MCF 10A (cell line): ENCODE data around the gene MN1. TPM values are rescaled to one million over a fixed set of nuclear protein-coding genes. Genes with fewer than 3 reads are reported as not detected.

Source experiments
- BruUV-seq: library from RNA; stranded (reverse); fragments of 400-500 nt; replicated peaks from 2 replicates; lab custom pipeline; 2021; lab: Mats Ljungman, UMichigan
- CTCF ChIA-PET: fragments of 300-600 bp; sonication (Branson Sonifier 250); formaldehyde crosslinking; extraction: SDS; loops from one replicate; lab custom pipeline; 2021; ENCODE audit warnings: antibody characterized with exemption, inconsistent platforms; lab: Yijun Ruan, JAX
- POLR2A ChIA-PET: fragments of 300-600, 350-650 bp; sonication (Branson Sonifier 250); formaldehyde crosslinking; extraction: SDS; loops from one replicate; lab custom pipeline; 2020; ENCODE audit warnings: antibody characterized with exemption, inconsistent platforms; lab: Yijun Ruan, JAX
- DNase-seq: peaks from one replicate; pipeline ENCODE4 v3.0.0-alpha.2; 2018; ENCODE audit not compliant: unreplicated experiment
- H3K27ac Mint-ChIP-seq: one replicate; pipeline ENCODE4 v1.8.0; 2022; ENCODE audit warnings: mild to moderate bottlenecking, low read depth, mixed read lengths; ENCODE audit not compliant: unreplicated experiment
- H3K27me3 Mint-ChIP-seq: one replicate; pipeline ENCODE4 v1.8.0; 2022; ENCODE audit warnings: mixed read lengths; ENCODE audit not compliant: insufficient read depth, unreplicated experiment
- H3K36me3 Mint-ChIP-seq: one replicate; pipeline ENCODE4 v1.8.0; 2022; ENCODE audit warnings: mild to moderate bottlenecking, moderate library complexity, mixed read lengths; ENCODE audit not compliant: insufficient read depth, unreplicated experiment
- H3K4me1 Mint-ChIP-seq: one replicate; pipeline ENCODE4 v1.8.0; 2022; ENCODE audit warnings: mixed read lengths; ENCODE audit not compliant: insufficient read depth, unreplicated experiment
- H3K4me3 Mint-ChIP-seq: one replicate; pipeline ENCODE4 v1.8.0; 2022; ENCODE audit warnings: mild to moderate bottlenecking, moderate library complexity, mixed read lengths; ENCODE audit not compliant: unreplicated experiment
- H3K9me3 Mint-ChIP-seq: one replicate; pipeline ENCODE4 v1.8.0; 2022; ENCODE audit warnings: mixed read lengths; ENCODE audit not compliant: unreplicated experiment
- CTCF ChIP-seq: fragments of 200-600 bp; IDR thresholded peaks from one replicate; pipeline ENCODE4 v1.8.0; 2022; ENCODE audit warnings: antibody characterized with exemption, mild to moderate bottlenecking; ENCODE audit not compliant: unreplicated experiment
- intact Hi-C: fragments of 100-400 bp; cut with micrococcal nuclease; formaldehyde crosslinking; loops from 2 replicates; pipeline ENCODE4 v1.14.1; 2022
- total RNA-seq: library from RNA; stranded (reverse); gene quantifications from 2 replicates; pipeline ENCODE4 v1.2.3, GENCODE V29; 2022

Gene MN1
- total RNA-seq, 1 experiment from 2014 or later: 3.9 TPM

- no peaks in the 10 kb centered on the region for H3K27me3 Mint-ChIP-seq
- ChIA-PET CTCF (interaction anchor here (1.0 kb wide), 1 partner anchor 9 kb away, joined by 5 read pairs; no protein-coding TSS in a partner anchor), POLR2A (no interaction called here)
- H3K36me3 Mint-ChIP-seq: peaks cover 47% of the 10 kb centered on the region
- no peaks in the 10 kb centered on the region for H3K4me1 Mint-ChIP-seq
- no peaks in the 10 kb centered on the region for H3K9me3 Mint-ChIP-seq
- no peak for DNase-seq
- intact Hi-C loops: no loop called here
- peak overlapping the region; percentile 13 for H3K27ac Mint-ChIP-seq
- no peak for TF ChIP-seq CTCF
- no TSS peak for BruUV-seq
- H3K4me3 Mint-ChIP-seq: no peak overlapping the region
Measured at GRCh38 chr22:27843441-27843840, 41.9 kb upstream of the MN1 start.

DNA sequence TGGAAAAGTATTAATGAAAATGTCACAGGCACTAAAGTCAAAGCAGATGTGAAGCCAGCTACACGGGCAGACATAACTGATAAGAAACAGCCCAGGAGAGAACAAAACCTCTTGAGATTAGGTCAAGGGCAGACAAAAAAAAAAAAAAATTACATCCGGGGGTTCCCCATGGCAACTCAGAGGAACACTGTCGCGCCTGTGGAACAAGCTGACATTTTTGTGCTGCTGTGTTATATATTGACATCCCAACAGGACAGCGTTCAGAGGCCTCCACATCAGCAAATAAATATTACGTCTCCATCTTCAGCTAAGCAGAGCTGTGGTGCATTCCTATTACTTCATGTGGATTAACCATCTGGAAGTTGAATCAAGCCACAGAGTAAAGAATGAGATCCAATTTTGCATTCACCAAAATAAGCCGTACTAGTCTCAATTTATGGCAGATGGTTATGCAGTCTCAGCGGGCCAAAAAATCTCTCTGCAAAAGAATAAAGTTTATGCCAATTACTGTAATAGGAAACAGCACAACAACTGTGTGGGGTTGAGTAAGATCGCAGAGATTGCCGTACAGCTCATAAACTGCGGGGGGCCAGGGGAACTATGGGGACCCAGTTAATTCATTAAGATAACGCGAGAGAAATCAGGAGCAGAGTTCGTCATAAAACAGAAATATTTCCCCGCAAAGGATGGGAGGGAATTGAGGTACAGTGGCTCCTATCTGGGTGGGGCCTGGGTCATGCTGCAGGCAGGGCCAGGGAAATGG lies 41.3 kb upstream of the MN1 start:
- Mint-ChIP-seq H3K4me3 (no peak overlapping the region), H3K4me1 (no peaks in the 10 kb centered on the region)
- CTCF ChIA-PET: interaction anchor here (1.0 kb wide), 1 partner anchor 10 kb away, joined by 5 read pairs; no protein-coding TSS in a partner anchor

GRCh38 chr22:27842201-27842600 lies 40.6 kb upstream of the MN1 start:
- POLR2A ChIA-PET: no interaction called here
- Mint-ChIP-seq H3K4me3 (no peak overlapping the region), H3K36me3 (peaks cover 34% of the 10 kb centered on the region), H3K9me3 (peaks cover 7% of the 10 kb centered on the region), H3K4me1 (no peaks in the 10 kb centered on the region), H3K27ac (no peak overlapping the region), H3K27me3 (no peaks in the 10 kb centered on the region)
- no peak for TF ChIP-seq CTCF
- DNase-seq: no peak
- BruUV-seq: no TSS peak
- CTCF ChIA-PET: no interaction called here
- intact Hi-C loops: no loop called here

More for the DNA sequence above, 41.3 kb upstream of the MN1 start:
- intact Hi-C loops: no loop called here
- no peak for DNase-seq
- Mint-ChIP-seq H3K9me3 (peaks cover under 1% of the 10 kb centered on the region), H3K27ac (peak overlapping the region; percentile 13), H3K27me3 (no peaks in the 10 kb centered on the region), H3K36me3 (peaks cover 41% of the 10 kb centered on the region)
- POLR2A ChIA-PET: no interaction called here
- no peak for TF ChIP-seq CTCF
- BruUV-seq: no TSS peak

GRCh38 chr22:27840436-27840835 lies 38.9 kb upstream of the MN1 start:
- BruUV-seq: no TSS peak
- H3K4me3 Mint-ChIP-seq: no peak overlapping the region
- ChIA-PET POLR2A (no interaction called here), CTCF (interaction anchor here (0.6 to 0.7 kb wide), 2 partner anchors 52 to 1130 kb away, joined by 4 read pairs; no protein-coding TSS in a partner anchor)
- no peak for DNase-seq
- peaks cover 22% of the 10 kb centered on the region for H3K36me3 Mint-ChIP-seq
- intact Hi-C loops: no loop called here
- no peaks in the 10 kb centered on the region for H3K4me1 Mint-ChIP-seq
- no peak overlapping the region for H3K27ac Mint-ChIP-seq
- H3K9me3 Mint-ChIP-seq: peaks cover 11% of the 10 kb centered on the region
- TF ChIP-seq CTCF: no peak
- no peaks in the 10 kb centered on the region for H3K27me3 Mint-ChIP-seq
